HG02943 (cell line): Measurements from ENCODE around the gene KLHL29.

Source experiments
- ATAC-seq: cut with Tn5 transposase; IDR thresholded peaks from one replicate; pipeline ENCODE4 v1.9.1; 2021; ENCODE audit warnings: mild to moderate bottlenecking, low read depth, moderate library complexity; ENCODE audit not compliant: unreplicated experiment

Gene KLHL29

DNA sequence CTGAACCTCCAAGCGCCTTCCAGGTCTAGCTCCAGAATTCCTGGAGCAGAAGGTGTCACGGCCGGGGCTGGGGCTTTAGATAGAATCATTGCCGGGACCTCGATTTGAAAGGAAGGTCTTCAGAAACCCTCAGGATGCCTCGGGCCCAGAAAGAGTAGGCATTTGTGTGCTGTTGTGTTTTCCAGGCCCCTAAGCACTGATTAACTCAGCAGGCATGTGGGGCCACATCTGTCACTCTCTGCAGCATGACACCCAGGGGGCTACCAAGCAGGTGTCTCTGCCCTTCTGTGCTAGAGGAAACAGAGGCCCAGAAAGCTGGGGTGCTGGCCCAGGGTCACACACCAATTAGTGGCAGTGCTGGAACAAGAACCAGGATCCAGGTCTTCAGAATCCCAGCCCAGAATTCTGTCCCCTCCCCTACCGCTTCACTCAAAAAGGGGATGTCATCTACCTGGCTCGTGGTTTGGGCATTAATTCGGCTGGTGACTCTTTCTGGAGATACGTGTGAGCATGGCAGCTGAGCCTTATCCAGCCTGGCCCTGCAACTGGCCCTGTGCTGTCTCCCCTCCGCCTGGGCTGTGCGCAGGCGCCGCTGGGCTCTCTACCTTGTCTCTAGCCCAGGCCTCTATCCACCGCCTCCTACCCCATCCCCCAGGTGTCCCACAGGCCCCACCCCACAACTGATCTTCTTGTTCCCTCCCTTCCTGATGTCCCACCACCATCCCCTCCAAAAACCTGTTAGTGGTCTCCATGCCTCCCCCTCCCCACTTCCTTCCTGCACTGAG, 296.6 kb downstream of the KLHL29 start:
- no peak for ATAC-seq

DNA sequence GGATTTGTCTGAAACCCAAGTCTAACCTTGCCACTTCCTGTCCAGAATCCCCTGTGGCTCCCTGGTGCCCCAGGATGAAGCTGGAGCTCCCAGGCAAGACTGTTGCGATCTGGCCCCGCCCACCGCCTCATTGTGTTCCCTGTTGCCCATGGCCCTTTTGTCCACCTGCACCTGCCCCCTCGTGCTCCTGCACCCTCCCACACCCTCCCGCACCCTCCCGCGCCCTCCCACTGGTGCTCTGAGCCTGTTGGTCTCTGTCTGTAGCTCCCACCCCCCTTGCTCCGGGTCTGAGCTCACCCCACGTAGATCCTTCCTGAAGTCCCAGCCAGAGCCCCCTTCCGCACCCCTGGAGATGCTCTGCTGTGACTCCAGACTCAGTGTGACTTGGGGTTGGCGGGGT, 297.5 kb downstream of the KLHL29 start:
- no peak for ATAC-seq

DNA sequence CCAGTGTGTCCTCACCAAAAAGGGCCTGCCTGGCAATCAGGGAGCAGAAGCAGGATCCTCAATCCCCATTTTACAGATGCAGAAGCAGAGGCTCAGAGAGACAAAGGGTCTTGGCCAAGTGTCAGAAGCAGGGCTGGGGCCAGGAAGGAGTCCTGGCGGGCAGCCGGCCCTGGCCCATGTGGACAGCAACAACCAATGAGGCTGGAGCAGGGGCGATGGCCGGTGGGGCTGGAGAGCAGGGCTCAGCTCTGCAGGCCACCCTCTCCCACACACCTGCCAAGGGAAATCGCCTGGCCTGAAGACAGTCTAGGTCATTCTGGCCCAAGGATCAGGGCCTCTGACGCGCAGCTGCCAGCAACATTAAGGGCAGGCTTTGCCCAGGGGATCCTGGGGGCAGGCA, 298.0 kb downstream of the KLHL29 start:
- no peak for ATAC-seq

DNA sequence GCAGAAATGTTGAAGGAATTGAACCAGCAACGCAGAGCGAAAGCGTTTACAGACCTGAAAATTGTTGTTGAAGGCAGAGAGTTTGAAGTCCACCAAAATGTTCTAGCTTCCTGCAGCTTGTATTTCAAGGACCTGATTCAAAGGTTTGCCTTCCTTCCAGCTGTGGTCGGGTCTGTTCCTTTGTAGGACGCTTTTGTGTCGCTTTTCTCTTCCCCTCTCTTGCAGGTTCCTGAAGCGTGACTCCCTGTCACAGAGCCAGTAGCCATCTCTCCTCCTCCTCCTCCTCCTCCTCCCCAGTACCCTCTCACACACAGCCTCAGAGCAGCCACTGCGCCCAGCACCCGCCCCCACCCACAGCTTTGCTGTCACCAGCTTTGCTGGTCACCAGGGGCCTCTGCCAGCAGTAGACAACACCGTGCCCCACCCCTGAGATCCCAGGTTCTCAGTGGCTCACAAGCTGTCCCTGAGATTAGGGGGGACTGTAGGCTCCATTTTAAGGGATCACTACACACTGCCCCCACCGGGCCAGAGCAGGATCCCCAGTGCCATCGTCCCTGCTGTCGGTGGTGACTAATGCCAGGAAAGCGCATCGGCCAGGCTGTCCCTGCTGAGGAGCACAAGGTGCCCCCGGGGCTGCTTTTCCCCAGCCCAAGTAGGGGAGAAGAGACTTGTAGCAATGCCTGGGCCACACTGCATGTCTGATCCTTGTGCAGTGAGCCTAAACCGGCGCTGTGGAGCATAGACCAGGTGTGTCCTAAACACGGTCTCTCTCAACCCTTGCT, 299.6 kb downstream of the KLHL29 start:
- ATAC-seq = no peak

DNA sequence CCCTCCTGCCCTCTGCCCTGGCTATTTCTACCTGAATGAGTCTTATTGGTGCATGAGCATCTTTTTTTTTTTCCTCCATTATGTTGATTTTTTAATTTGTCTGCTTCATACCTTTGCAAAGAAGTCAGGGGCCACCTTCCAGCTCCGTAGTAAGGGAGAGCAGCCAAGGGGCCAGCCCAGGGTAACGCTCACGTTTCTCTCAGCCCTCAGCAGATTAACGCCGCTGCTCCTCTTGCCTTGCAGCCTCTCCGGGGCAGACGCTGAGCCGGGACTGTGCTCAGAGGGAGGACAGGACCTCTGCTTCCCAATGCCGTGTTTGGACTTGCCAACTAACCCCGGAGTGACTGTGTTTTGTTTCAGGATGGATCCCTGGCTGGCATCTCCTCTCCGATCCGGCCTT, 300.2 kb downstream of the KLHL29 start:
- ATAC-seq = no peak

DNA sequence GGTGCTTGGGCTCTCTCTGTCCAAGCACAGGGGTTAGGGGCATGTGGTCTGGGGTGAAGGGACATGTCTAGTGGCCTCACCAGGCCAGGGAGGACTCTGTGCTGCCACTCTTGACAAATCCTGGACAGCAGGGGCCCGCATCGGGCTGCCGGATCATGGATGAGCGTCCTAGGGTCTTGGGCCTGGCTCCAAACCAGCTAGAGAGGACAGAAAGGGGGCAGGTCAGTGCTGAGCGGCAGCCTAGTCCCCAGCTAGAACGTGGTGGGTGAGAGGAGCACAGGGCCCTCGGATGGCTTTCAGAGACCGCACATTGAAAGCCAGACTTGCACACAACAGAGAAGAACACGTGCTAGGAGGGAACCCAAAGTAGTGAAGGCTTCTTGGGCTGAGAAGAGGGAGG, 300.7 kb downstream of the KLHL29 start:
- ATAC-seq = no peak

DNA sequence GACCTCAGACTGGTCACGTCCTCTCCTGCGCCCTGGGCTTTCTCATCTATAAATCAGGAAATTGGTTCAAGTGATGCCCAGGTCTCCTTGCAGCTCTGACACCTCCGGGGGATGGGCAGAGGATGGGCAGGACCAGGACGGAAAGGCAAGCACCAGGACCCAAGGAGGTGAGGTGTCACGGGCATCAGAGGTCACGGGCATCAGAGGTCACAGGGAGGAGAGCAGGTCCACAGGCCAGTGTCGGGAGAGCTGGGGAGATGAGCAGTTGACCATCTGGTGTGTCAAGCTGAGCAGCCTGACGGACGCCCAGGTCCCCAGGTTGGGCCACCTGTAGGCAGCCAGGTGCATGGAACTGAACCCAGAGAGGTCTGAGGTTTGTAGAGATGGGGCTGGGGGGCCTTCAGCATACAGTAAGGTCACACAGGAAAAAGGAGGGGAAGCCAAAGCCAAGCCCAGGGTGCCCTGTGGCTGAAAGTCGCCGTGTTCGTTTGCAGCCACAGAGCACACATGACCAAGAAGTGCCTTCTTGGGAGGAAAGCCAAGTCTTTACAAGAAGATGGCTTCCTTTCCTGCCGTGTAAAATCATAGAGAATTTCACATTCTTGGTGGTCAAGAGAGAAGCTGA, 301.5 kb downstream of the KLHL29 start:
- no peak for ATAC-seq

DNA sequence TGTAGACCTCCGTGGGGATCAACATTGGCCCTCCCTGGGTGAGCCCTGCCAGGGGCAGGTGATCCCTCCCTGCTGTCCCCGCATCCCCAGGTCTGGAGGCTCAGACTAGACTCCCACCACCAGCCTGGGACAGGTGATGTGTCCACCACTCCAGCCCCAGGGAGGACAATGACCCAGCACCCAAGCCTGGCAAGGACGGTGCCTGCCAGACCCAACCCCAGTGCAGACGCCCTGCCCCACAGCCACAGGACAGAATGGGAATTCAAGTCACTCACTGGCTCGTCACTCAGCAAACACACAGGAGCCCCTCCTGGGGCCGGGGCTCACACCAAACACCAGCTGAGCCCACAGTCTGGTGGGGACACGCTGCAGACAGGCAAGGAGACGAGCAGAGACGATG, 302.2 kb downstream of the KLHL29 start:
- ATAC-seq = no peak

DNA sequence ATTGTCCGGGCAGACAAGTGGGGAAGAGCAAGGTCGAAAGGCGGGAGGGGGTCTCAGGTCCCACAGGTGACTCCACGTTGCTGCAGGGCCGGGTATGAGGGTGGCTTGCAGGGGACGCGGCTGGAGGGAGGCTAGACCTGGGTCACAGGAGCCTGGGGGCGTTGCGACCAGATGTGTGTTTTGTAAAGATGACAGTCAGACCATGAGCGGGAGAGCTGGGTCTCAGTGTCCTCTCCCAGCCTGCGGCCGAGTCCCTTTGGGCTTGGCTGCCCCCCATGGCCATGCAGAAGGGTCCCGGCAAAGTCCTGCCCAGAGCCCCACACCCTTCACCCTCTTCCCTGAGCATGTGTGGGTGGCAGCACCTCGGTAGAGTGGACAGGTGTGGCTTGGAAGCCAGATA, 302.7 kb downstream of the KLHL29 start:
- no peak for ATAC-seq

DNA sequence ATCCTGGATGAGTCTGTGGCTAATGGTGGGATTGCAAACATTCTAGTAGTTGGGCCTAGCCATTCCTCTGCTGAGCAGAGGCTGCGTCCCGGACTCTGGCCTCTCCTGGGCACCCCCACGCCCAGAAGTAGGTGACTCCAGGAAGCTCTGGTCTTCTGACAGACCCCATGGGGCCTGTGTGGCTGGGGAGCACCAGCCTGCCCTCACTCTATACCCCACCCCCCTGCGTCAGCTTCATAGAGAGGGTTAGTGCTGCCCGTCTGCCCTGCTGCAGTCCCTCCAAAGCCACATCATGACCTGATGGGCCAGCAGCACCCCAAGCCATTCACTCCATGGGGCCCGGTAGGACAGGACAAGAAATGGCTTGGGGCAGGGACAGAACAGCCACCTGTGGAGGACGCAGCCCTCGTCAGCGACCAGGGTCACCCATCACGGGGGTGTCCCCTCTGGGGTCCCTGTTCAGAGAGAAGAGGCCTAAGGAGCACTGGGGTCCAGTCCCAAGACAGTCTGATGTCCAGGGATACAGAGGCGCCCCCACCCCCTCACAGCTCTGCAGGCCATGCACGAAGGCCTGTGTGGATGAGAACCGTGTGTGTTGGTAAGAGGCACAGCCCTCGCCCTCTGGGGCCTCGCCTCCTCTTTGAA, 303.6 kb downstream of the KLHL29 start:
- ATAC-seq = no peak

DNA sequence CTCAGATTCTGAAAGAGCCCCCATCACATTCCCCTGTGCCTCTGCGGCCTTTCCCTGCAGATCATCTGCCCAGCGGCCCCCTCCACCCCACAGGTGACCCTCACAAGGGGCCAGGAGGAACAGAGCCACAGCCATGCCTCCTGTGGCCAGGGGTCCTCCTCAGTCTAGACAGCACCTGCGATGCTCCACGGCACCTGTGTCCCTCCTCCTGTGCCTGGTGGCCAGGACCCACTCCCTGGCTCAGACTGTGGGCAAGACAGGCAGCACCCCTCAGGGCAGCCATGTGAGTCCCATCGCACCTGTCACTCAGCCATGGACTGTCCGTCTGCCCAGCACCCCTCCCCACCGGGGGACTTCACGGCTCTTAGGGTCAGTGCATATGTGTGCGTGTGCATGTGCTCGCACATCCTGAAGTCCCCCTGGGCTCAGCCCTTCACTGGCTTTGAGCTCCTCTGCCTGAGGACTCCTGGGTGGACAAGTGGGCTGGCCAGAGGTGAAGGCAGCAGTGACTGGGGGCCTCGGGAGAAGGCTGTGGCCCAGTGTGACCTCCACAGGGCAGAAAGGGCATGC, 304.2 kb downstream of the KLHL29 start:
- no peak for ATAC-seq

DNA sequence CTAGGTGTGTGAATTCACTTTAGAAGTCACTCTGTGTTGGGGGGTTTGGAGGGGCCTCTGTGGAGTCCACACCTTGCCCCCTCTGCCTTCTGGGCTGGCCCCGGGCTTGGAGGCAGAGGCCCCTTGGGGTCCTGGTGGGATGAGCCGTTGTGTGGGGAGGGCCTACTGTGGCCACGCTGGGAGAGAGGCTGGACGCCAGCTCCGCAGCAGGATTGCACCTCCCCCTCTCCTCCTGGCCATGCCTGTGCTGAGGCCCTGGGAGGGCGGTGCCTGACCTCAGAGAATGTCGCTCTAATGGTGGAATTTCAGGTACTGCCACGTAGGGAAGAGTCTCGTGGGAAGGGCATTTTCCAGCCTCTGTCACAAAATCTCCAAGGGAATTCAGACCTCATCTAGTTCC, 304.9 kb downstream of the KLHL29 start:
- no peak for ATAC-seq

DNA sequence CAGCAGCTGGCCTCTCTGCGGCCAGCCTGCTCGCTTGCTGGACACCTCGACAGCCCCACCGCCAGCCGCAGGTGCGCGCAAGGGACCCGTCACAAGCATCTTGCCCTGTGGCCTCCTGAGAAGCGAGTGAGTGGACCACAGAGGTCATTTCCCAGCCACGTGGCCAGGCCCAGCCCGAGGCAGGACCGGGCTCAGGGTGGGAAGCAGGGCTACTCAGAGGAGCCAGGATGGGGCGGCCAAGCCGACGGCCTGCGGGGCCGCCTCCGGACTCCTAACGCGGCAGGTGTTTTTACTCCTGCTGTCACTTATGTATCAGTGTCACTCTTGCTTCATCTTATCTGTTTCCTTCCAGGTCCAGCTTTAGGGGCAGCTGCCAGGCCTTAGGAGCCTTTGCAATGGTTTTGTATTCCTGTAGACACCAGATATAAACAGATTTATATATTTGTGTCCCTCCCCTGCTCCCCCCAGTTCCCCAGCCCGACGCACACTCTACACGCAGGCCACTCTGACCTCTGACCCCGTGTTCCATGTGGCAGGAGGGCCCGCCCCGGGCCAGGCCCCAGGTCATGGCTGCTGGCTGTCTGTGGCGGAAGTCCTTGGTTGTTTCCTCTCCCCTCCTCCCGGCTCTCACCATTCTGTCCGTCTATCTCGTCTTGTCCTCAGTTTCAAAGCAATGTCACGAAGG, 305.6 kb downstream of the KLHL29 start:
- no peak for ATAC-seq

DNA sequence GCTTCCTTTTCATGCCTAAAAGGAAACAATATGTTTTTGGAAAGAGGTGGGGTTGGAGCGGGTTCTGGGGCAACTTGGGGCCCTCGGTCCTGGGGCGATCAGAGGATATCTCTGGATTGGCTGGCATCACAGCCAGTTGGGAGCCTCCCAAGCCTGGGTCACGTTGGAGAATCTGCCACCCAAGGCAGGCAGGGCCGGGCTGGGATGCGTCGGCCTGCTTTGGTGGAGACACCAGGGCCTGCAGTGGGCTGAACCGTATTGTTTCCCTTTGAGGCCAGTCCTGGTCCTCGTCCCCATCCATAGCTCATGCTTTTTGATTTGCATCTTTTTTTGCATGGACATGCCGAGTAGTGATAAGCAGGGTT, 306.1 kb downstream of the KLHL29 start:
- no peak for ATAC-seq

DNA sequence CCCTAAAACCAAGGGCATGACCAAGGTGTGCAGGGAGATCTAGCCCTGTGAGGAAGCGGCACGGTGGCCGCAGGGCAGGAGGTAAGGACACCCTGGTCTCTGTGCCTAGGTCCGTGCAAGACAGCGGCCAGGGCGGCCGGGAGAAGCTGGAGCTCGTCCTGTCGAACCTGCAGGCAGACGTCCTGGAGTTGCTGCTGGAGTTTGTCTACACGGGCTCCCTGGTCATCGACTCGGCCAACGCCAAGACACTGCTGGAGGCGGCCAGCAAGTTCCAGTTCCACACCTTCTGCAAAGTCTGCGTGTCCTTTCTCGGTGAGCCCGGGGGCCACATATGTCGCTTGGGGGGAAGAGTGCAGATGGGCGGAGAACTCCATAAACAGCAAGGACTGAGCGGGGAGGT, 306.6 kb downstream of the KLHL29 start:
- no peak for ATAC-seq

DNA sequence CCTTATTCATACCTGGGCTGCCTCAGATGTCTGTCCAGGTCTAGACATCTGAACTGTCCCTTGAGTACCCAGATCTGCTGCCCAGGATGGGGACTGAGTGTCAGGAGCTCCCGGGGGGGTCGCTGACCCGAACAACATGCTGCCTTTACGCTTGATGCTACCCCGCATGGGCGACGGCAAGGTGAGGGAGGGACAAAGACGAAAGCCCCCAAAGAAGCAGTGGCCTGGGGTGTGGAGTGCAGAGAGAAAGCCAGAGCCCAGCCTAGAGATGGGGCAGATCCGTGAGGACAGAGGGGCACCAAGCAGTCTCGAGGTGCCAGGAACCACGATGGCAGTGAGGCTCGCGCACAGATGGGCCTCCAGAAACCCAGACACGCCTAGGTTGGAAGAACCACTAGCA, 307.3 kb downstream of the KLHL29 start:
- ATAC-seq = no peak

DNA sequence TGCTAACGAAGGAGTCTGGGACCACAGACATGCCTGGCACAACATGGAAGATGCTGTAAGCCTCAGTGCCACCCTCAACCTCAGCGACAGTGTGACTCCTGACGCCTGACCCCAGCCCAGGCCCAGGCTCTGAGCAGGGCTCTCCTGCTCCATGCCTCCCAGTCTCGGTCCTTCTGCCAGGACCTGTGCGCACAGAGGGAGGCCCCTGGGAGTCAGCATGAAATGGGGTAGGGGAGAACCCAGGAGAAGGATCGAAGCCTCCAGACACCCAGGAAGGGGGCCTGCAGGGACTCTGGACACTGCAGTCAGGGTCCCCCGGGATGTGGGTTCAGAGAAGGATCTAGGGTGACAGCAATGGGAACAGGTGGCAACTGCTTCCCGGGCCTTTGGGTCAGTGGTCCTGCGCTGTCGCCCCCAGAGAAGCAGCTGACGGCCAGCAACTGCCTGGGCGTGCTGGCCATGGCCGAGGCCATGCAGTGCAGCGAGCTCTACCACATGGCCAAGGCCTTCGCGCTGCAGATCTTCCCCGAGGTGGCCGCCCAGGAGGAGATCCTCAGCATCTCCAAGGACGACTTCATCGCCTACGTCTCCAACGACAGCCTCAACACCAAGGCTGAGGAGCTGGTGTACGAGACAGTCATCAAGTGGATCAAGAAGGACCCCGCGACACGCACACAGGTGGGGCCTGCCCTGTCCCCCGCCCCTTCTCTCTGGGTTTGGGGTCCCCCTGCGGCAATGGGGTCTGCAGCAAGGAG, 308.0 kb downstream of the KLHL29 start:
- no peak for ATAC-seq

DNA sequence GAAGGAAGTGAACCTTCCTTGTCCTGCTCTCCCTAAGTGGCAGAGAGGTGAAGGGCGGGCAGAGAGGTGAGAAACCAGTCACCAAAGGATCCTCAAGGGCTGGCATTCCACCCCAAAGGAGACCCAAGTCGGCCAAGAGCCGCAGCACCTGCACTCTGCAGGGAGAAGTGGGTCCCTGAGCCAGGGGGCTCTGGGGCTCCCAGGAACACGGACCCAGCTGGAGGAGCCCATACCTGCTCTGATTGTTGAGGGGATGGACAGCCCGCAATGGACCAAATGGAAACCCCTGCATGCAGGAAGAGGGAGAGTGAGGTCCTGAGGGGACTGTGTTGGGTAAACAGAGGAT, 308.6 kb downstream of the KLHL29 start:
- no peak for ATAC-seq
